ENCODE results near the gene DROSHA.

GRCh38 chr5:31534527-31535046, 2.7 kb upstream of the DROSHA start:
- TF ChIP-seq, protein P1, sequence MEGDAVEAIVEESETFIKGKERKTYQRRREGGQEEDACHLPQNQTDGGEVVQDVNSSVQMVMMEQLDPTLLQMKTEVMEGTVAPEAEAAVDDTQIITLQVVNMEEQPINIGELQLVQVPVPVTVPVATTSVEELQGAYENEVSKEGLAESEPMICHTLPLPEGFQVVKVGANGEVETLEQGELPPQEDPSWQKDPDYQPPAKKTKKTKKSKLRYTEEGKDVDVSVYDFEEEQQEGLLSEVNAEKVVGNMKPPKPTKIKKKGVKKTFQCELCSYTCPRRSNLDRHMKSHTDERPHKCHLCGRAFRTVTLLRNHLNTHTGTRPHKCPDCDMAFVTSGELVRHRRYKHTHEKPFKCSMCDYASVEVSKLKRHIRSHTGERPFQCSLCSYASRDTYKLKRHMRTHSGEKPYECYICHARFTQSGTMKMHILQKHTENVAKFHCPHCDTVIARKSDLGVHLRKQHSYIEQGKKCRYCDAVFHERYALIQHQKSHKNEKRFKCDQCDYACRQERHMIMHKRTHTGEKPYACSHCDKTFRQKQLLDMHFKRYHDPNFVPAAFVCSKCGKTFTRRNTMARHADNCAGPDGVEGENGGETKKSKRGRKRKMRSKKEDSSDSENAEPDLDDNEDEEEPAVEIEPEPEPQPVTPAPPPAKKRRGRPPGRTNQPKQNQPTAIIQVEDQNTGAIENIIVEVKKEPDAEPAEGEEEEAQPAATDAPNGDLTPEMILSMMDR (IDR thresholded peaks at IDR 0.05; ENCODE audit: low read depth, low read length, poor library complexity, severe bottlenecking), result no peak
- TF ChIP-seq EZH2phosphoT487 (IDR thresholded peaks at IDR 0.05; ENCODE audit: borderline replicate concordance, low read length), result no peak
